SJCRH30 (cell line): ENCODE results near the gene INTS1. TPM values are rescaled to one million over a fixed set of nuclear protein-coding genes. Genes with fewer than 3 reads are reported as not detected.

ENCODE experiments used
- DNase-seq, 2 experiments: peaks; one replicate each; pipeline ENCODE4 v3.0.0-alpha.2; 2015 to 2020
- H3K27ac ChIP-seq: fragments of 250-450 bp; sonication (Bioruptor Pico); 2 replicates; pipeline ENCODE4 v1.5.1; 2020; ENCODE audit warnings: mild to moderate bottlenecking, moderate library complexity
- H3K27me3 ChIP-seq: fragments of 250-450 bp; sonication (Bioruptor Pico); 2 replicates; pipeline ENCODE4 v1.5.1; 2020; ENCODE audit warnings: mild to moderate bottlenecking, moderate library complexity
- H3K36me3 ChIP-seq: fragments of 250-450 bp; sonication (Bioruptor Pico); 2 replicates; pipeline ENCODE4 v1.5.1; 2020; ENCODE audit warnings: mild to moderate bottlenecking, moderate library complexity
- H3K4me1 ChIP-seq: fragments of 250-450 bp; sonication (Bioruptor Pico); 2 replicates; pipeline ENCODE4 v1.5.1; 2020; ENCODE audit warnings: mild to moderate bottlenecking, moderate library complexity
- H3K4me3 ChIP-seq: fragments of 250-450 bp; sonication (Bioruptor Pico); 2 replicates; pipeline ENCODE4 v1.5.1; 2020; ENCODE audit warnings: mild to moderate bottlenecking, moderate library complexity
- H3K9me3 ChIP-seq: fragments of 250-450 bp; sonication (Bioruptor Pico); replicated peaks from 2 replicates; pipeline ENCODE4 v1.5.1; 2020; ENCODE audit warnings: mild to moderate bottlenecking, moderate library complexity
- total RNA-seq: library from RNA; depleted of rRNA; stranded (reverse); fragments of >200 nt; shearing (Covaris generic); gene quantifications from 2 replicates; pipeline ENCODE4 v1.2.3, GENCODE V29; 2014; rRNA removed

The INTS1 gene, protein sequence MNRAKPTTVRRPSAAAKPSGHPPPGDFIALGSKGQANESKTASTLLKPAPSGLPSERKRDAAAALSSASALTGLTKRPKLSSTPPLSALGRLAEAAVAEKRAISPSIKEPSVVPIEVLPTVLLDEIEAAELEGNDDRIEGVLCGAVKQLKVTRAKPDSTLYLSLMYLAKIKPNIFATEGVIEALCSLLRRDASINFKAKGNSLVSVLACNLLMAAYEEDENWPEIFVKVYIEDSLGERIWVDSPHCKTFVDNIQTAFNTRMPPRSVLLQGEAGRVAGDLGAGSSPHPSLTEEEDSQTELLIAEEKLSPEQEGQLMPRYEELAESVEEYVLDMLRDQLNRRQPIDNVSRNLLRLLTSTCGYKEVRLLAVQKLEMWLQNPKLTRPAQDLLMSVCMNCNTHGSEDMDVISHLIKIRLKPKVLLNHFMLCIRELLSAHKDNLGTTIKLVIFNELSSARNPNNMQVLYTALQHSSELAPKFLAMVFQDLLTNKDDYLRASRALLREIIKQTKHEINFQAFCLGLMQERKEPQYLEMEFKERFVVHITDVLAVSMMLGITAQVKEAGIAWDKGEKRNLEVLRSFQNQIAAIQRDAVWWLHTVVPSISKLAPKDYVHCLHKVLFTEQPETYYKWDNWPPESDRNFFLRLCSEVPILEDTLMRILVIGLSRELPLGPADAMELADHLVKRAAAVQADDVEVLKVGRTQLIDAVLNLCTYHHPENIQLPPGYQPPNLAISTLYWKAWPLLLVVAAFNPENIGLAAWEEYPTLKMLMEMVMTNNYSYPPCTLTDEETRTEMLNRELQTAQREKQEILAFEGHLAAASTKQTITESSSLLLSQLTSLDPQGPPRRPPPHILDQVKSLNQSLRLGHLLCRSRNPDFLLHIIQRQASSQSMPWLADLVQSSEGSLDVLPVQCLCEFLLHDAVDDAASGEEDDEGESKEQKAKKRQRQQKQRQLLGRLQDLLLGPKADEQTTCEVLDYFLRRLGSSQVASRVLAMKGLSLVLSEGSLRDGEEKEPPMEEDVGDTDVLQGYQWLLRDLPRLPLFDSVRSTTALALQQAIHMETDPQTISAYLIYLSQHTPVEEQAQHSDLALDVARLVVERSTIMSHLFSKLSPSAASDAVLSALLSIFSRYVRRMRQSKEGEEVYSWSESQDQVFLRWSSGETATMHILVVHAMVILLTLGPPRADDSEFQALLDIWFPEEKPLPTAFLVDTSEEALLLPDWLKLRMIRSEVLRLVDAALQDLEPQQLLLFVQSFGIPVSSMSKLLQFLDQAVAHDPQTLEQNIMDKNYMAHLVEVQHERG (N-terminal part only)
- 25.1 and 27.7 TPM in 2 replicates for total RNA-seq

DNA sequence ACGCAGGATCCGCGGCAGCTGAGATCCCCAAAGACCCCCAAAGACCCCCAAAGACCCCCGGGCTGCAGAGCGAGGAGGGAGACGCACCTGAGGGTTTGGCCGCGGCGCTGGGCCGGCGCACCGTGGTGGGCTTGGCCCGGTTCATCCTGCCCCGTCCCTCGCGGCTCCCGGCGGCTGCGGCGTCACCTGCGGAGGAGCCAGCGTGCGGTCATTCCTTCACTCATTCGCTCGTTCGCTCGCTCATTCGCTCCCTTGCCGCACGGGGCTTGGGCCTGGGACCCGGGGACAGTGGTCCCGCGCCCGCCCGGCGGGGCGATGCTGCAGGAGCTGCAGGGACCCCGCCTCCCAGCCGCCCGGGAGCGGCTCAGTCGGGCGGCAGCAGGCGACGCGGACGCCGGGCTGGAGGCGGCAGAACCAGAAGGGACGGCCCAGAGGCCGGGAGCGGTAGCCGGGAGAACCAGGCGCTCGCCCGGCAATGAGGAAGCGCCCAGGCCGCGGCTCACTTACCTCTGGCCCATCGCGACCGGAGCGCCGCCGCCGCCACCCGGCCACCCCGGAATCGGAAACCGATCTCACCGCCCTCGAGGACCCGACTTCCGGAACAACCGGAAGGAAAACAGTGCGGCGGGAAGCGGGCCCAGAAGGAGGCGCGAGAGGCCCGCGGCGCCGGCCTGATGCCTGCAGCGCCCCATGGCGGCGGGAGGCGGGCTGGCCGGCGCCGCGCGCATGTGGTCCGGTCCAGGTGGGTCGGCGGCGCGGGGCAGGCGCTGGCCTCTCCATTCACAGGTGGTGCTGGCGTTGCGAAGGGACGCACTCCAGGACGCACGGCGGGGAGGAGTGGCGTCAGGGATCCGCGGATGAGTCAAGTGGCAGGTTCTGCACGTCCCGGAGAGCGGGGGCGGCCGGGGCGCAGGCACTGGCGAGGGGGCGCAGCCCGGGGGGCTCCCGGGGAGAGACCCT lies at the start of gene INTS1:
INTS1 (minus strand) TSS at position 574 of the 960 bp plus-strand sequence; CDS start at position 145, 429 bp downstream.
- peak within 1 kb of the TSS; percentile 25; the same call in 1 of the 2 replicates for H3K27ac ChIP-seq
- H3K27me3 ChIP-seq = no peaks in the 10 kb centered on the region
- no peaks in the 10 kb centered on the region for H3K36me3 ChIP-seq
- no peaks in the 10 kb centered on the region for H3K9me3 ChIP-seq
- peak within 1 kb of the TSS; percentile 81 for H3K4me3 ChIP-seq
- H3K4me1 ChIP-seq = peaks cover 3% of the 10 kb centered on the region; the same call in 1 of the 2 replicates
- DNase-seq = peak; percentile 80 to 84

DNA sequence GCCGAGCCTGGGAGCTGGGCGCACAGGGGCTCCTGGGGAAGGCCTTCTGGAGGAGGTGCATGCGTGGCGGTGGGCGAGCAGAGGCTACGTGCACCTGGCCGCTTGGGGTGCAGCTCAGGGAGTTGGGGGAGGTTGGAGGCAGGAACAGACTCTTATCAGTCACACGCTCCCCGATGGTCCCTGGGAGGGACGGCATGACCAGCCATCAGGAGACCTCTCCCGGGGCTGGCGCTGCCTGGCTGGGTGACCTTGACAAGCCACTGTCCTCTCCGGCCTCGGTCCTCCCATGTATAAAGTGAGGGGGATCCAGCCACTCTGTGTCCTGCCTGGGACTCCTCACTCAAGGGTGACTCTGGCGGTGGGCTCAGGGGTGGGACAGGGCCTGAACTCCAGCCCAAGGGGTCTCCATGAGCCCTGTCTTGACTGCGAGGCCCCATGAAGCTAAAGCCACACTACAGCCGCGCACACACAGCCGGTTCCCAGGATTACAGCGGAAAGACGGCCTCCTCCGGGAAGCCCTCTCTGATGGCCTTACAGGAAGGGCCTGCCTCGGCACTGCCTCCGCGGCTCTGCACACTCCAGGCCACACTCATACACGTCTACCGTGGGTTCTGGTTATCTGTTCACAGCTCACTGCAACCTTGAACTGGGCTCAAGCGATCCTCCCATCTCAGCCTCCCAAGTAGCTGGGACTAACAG lies 49.5 kb upstream of the INTS1 start:
- no peaks in the 10 kb centered on the region for H3K36me3 ChIP-seq
- H3K4me1 ChIP-seq = peaks cover 8% of the 10 kb centered on the region; the same call in 1 of the 2 replicates
- H3K27me3 ChIP-seq = no peaks in the 10 kb centered on the region
- DNase-seq = no peak
- no peak overlapping the region for H3K27ac ChIP-seq
- H3K4me3 ChIP-seq = no peak overlapping the region
- no peaks in the 10 kb centered on the region for H3K9me3 ChIP-seq

DNA sequence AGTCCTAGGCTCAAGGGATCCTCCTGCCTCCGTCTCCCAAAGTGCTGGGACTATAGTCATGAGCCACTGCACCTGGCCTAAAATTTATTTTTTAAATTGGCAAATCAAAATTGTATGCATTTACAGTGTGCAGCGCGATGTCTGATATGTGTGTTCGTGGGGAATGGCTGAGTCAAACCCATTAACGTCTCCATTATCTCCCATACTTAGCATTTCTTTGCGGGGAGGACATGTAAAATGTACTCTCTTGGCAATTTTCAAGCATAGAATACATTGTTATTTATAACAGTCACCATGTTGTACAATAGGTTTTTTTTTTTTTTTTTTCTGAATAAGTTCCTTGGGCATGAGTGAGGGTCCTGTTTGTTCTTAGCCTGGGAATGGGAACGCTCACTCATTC lies 48.0 kb upstream of the INTS1 start:
- H3K9me3 ChIP-seq = no peaks in the 10 kb centered on the region
- no peaks in the 10 kb centered on the region for H3K36me3 ChIP-seq
- no peak for DNase-seq
- H3K27ac ChIP-seq = no peak overlapping the region
- H3K27me3 ChIP-seq = no peaks in the 10 kb centered on the region
- no peak overlapping the region for H3K4me3 ChIP-seq
- H3K4me1 ChIP-seq = peaks cover 8% of the 10 kb centered on the region; the same call in 1 of the 2 replicates

DNA sequence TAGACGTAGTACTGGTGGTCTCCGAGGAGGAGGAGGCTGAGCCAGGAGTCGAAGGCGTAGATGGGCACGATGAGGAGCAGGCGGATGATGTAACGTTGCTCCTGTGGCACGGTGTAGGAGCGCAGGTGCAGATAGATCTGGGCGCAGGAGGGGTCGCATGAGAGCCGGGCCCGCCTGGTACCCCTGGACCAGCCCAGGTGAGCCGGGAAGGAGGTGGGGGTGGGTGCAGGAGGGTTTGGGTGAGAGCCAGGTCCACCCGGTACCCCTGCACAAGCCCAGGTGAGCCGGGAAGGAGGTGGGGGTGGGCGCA lies 46.6 kb upstream of the INTS1 start:
- no peak overlapping the region for H3K27ac ChIP-seq
- no peak for DNase-seq
- no peaks in the 10 kb centered on the region for H3K36me3 ChIP-seq
- no peak overlapping the region for H3K4me3 ChIP-seq
- peaks cover 5% of the 10 kb centered on the region; the same call in 1 of the 2 replicates for H3K4me1 ChIP-seq
- H3K27me3 ChIP-seq = no peaks in the 10 kb centered on the region
- H3K9me3 ChIP-seq = no peaks in the 10 kb centered on the region

DNA sequence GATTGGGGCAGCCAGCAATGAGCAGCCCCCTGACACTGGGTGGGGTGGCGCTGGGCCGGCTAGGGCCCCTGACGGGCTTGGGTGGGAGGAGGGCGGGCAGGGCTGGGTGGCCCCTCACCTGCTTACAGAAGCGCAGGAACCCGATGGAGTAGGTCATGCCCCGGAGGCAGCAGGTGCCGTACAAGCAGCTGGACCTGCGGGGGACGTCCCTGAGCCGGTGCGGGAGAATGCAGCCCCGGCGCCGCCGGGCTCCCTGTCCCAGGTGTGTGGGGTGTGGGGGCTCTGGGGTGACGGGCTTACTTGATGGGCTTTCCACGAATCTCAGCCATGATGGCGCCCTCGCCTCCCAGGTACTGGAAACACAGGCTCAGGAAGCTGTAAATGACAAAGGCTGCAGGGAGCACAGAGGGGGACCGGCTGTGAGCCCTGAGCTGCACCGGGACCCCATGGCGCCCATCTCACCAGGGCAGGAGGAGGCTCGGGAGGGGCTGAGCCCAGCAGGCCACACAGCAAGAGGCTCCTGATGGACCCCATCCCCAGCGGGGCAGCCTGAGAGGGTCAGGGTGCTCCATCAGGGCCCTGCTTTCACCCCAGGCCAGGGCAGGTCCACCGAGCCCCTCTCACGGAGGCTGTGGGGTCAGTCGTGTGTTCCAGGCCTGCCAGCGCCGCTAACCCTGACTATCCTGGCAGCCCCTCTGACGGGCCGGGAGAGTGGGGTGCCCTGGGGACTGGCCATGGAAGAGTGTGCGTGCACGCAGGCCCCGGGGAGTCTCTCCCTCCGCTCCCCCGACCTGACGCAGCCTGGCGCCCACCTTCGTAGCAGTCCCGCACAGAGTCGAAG lies 46.0 kb upstream of the INTS1 start:
- Histone ChIP-seq H3K9me3 (no peaks in the 10 kb centered on the region), H3K36me3 (no peaks in the 10 kb centered on the region), H3K4me1 (peaks cover 2% of the 10 kb centered on the region; the same call in 1 of the 2 replicates), H3K4me3 (no peak overlapping the region), H3K27ac (no peak overlapping the region), H3K27me3 (no peaks in the 10 kb centered on the region)
- no peak for DNase-seq

DNA sequence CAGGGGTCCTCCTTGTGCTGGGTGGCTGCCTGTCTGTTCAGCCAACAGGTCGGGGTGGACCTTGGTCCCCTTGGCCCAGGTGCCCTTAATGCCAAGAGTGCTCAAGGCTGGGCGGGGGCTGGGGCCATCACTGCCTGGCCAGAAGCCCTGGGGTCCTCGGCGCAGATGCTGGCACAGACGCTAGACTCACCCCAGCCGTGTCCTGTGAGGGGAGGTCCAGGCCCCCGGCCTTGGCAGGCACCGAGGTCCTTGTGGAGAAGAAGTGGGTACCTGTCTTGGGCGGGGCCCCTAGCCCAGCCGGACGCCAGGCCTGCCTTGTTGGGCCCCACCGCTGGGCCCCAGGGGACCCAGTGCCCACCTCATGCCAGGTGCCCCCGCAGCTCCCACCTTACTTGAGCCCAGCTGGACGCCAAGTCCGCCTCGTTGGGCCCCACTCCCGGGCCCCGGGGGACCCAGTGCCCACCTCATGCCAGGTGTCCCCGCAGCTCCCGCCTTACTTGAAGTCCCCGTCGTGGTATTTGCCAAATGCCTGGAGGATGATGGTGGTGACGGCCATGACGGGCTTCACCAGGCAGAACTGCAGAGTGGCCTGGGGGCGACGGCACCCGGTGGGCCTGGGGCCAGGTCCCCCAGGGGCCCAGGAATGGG lies 45.3 kb upstream of the INTS1 start:
- Histone ChIP-seq H3K9me3 (no peaks in the 10 kb centered on the region), H3K27ac (no peak overlapping the region), H3K4me1 (peaks cover under 1% of the 10 kb centered on the region; the same call in 1 of the 2 replicates), H3K4me3 (no peak overlapping the region), H3K27me3 (no peaks in the 10 kb centered on the region), H3K36me3 (no peaks in the 10 kb centered on the region)
- no peak for DNase-seq

DNA sequence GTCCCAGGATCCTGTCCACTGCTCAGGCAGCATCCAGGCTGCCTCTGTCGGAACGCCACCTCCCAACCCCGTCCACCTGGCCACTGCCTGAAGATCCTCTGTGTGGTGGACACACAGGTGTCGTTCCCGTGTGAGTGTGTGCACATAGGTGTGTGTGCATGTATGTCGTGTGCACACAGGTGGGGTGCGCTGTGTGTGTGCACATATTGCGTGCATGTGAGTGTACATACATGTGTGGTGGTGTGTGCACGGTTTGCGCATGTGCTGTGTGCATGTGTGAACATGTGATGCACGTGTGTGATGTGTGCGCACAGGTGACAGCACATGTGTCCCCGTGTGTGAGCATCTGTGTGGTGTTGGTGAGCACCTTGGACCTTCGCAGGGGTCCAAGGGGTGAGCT lies 44.8 kb upstream of the INTS1 start:
- H3K9me3 ChIP-seq = no peaks in the 10 kb centered on the region
- H3K27ac ChIP-seq = no peak overlapping the region

DNA sequence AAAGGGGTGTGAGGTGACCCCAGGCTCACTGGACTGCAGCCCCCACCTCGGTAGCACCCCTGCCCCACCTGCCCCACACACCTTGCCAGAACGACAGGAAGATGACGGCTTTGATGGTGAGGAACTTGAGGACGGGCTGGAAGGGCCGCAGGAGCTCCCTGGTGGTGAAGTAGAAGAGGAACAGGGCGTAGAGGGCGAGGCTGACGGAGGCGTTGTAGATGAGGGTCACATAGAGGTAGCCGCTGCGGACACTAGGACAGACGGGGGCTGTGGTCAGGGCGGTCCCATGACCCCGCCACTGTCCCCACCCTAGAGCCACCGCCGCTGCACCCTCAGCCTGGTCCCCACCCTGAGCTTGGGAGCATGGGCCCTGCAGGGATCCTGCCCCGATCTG lies 44.2 kb upstream of the INTS1 start:
- H3K27me3 ChIP-seq = no peaks in the 10 kb centered on the region
- H3K4me3 ChIP-seq = no peak overlapping the region
- no peak overlapping the region for H3K27ac ChIP-seq
- no peak for DNase-seq
- peaks cover 3% of the 10 kb centered on the region; the same call in 1 of the 2 replicates for H3K4me1 ChIP-seq
- H3K9me3 ChIP-seq = no peaks in the 10 kb centered on the region
- H3K36me3 ChIP-seq = no peaks in the 10 kb centered on the region

More for the DNA sequence above, 44.8 kb upstream of the INTS1 start:
- Histone ChIP-seq H3K4me3 (no peak overlapping the region), H3K27me3 (no peaks in the 10 kb centered on the region), H3K4me1 (peaks cover 3% of the 10 kb centered on the region; the same call in 1 of the 2 replicates), H3K36me3 (no peaks in the 10 kb centered on the region)
- DNase-seq = no peak

DNA sequence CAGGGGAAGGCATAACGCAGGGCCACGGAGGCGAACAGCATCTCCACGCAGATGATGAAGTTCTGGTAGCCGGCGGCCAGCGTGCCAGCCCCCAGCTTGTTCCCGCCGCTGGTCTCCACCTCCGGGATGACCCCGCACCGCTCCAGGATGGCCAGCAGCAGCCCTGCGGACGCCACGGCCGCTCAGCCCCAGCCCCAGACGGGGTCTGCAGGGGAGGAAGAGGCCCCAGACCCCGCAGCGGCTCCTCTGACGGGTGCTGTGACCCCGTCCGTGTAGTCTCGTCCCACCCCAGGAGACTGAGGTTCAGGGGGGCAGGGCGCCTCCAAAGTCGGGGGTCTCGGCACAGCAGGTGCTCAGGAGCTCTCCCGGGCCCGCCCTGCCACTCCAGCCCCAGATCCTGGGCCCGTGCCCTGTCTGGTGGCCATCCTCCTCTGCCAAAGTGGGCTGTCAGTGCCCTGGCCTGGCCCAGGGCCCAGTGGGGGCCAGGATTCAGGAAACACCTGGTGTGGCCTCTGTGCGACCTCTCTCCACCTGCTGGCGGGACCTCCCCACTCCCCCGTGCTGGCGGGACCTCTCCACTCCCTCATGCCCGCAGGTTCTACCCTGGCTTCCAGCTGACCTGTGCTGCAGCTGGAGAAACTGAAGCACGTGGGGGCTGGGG lies 43.7 kb upstream of the INTS1 start:
- Histone ChIP-seq H3K27ac (no peak overlapping the region), H3K4me3 (no peak overlapping the region), H3K4me1 (peaks cover 3% of the 10 kb centered on the region; the same call in 1 of the 2 replicates), H3K36me3 (no peaks in the 10 kb centered on the region), H3K9me3 (no peaks in the 10 kb centered on the region), H3K27me3 (no peaks in the 10 kb centered on the region)
- no peak for DNase-seq

DNA sequence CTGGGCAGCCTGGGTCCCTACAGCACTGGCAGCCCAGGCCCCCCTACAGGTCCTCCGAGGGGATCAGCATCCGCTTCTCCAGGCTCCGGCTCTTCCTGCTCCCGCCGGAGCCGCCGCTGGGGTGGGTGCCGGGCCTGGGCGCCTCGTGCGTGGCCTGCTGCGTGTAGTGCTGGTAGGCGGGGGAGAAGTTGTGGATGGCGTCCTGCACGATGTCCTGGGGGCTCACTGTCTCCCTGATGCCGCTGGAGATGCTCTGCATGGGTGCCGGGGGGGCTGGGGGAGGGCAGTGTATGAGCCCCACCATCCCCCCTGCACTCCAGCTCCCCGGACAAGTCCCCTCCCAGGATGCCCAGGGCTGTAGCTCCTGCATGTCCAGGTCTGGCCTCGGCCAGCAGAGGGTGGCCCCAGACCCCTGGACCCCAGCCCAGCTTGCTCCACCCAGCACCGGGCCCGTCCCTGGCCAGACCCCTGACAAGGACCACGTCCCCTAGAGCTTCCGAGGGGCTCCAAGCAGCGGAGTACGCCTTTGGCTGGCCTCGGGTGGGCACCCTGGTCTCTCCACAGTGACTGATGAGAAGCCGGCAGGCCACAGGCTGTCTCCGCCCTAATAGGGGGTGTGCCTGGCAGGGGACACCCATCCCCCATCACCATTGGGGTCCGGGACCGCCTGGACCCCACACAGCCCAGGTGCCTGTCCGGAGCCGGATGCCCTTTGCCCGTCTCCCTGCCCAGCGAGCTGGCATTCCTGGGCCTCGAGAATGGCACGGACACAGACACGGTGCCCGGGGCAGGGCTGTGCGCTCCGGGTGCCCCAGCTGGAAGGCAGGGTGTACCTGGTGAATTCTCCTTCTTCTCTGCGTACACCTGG lies 43.0 kb upstream of the INTS1 start:
- H3K36me3 ChIP-seq = no peaks in the 10 kb centered on the region
- H3K9me3 ChIP-seq = no peaks in the 10 kb centered on the region
- no peak for DNase-seq
- H3K27ac ChIP-seq = no peak overlapping the region
- H3K4me1 ChIP-seq = peaks cover 3% of the 10 kb centered on the region; the same call in 1 of the 2 replicates
- H3K4me3 ChIP-seq = no peak overlapping the region
- H3K27me3 ChIP-seq = no peaks in the 10 kb centered on the region
